Gastroesophageal sphincter (tissue), 4 donors: ENCODE measurements around the gene SIDT1. TPM values are rescaled to one million over a fixed set of nuclear protein-coding genes. Genes with fewer than 3 reads are reported as not detected.
A peak's percentile ranks its signal among the peaks of the same experiment; 100 is the strongest.

Experiments used
- ATAC-seq: fragments of 150-250 bp; one replicate; pipeline ENCODE4 v1.9.1; 2016; ENCODE audit warnings: mild to moderate bottlenecking, moderate library complexity
- H3K27ac ChIP-seq, 4 donors: fragments of 200-600 bp; sonication (generic) in 3 of 4; 1 replicate in 3 of 4; 2 replicates in 1 of 4; pipeline ENCODE4 v1.5.1; 2016 to 2019
- H3K27me3 ChIP-seq: fragments of 200-600 bp; sonication (generic); one replicate; pipeline ENCODE4 v1.5.1; 2019
- H3K36me3 ChIP-seq, 2 donors: fragments of 200-600 bp; sonication (generic); one replicate each; pipeline ENCODE4 v1.5.1; 2019; ENCODE audit warnings: control low read depth in 1 of 2
- H3K4me1 ChIP-seq, 3 donors: fragments of 200-600 bp; sonication (generic); 1 replicate in 2 of 3; 2 replicates in 1 of 3; pipeline ENCODE4 v1.5.1; 2016 to 2019; ENCODE audit warnings: control low read depth in 2 of 3
- H3K4me3 ChIP-seq, 2 donors: fragments of 200-600 bp; sonication (generic); one replicate each; pipeline ENCODE4 v1.5.1; 2019; ENCODE audit warnings: mild to moderate bottlenecking in 1 of 2, moderate library complexity in 1 of 2
- H3K9me3 ChIP-seq, 3 donors: fragments of 200-600 bp; sonication (generic); one replicate each; pipeline ENCODE4 v1.5.1; 2017 to 2019; ENCODE audit warnings: control low read depth in 2 of 3
- CTCF ChIP-seq, 4 experiments: fragments of 200-600 bp in 2 of 4; fragments of 450-650 bp in 2 of 4; sonication (generic) in 1 of 4; IDR thresholded peaks; one replicate each; pipeline ENCODE4 v1.5.1; 2017 to 2019; ENCODE audit warnings: antibody characterized with exemption in 4 of 4, mild to moderate bottlenecking in 2 of 4, moderate library complexity in 2 of 4
- EP300 ChIP-seq: sonication (generic); formaldehyde crosslinking; IDR thresholded peaks from one replicate; pipeline ENCODE4 v1.6.1; 2017; ENCODE audit warnings: antibody characterized with exemption, mild to moderate bottlenecking
- POLR2A ChIP-seq, 2 donors: fragments of 450-650 bp; IDR thresholded peaks; one replicate each; pipeline ENCODE4 v1.6.1; 2017; ENCODE audit warnings: antibody characterized with exemption in 2 of 2, mild to moderate bottlenecking in 2 of 2, moderate library complexity in 1 of 2
- POLR2AphosphoS5 ChIP-seq: sonication (generic); formaldehyde crosslinking; IDR thresholded peaks from one replicate; pipeline ENCODE4 v1.6.1; 2017; ENCODE audit warnings: antibody characterized with exemption
- WGBS, 2 donors: methylation state at CpG; one replicate each; pipeline ENCODE4 v1.1.5; 2018; ENCODE audit warnings: low coverage in 1 of 2; 5-methylcytosine and 5-hydroxymethylcytosine counted together
- total RNA-seq, 4 donors: library from RNA; depleted of rRNA; stranded (reverse); fragments of >200 nt; gene quantifications; one replicate each; pipeline ENCODE4 v1.1.0, GENCODE V29; 2016

Gene SIDT1
- total RNA-seq, 4 donors from 2014 or later, result 0.15 to 0.99 (median 0.86) TPM

- peak overlapping the region; percentile 79 to 91 for H3K4me3 ChIP-seq
- WGBS, 2 donors, result 0% methylated on average over 6 to 8 of the region's 9 CpGs
- H3K27me3 ChIP-seq, result peaks cover 25% of the 10 kb centered on the region
- peaks cover 0 to 24% (median 0%) of the 10 kb centered on the region in 3 donors for H3K4me1 ChIP-seq
- ATAC-seq, result peak; percentile 5
- H3K27ac ChIP-seq, result peak overlapping the region; percentile 60 to 92 (median 86)
- no peaks in the 10 kb centered on the region for H3K36me3 ChIP-seq
- H3K9me3 ChIP-seq, result no peaks in the 10 kb centered on the region
- no peak for TF ChIP-seq CTCF (IDR thresholded peaks at IDR 0.05)
- no peak for TF ChIP-seq POLR2AphosphoS5
- no peak for TF ChIP-seq EP300
- no peak for TF ChIP-seq POLR2A (IDR thresholded peaks at IDR 0.05)
These were observed 18.0 kb upstream of the SIDT1 start for GRCh38 chr3:113514265-113514769.

DNA sequence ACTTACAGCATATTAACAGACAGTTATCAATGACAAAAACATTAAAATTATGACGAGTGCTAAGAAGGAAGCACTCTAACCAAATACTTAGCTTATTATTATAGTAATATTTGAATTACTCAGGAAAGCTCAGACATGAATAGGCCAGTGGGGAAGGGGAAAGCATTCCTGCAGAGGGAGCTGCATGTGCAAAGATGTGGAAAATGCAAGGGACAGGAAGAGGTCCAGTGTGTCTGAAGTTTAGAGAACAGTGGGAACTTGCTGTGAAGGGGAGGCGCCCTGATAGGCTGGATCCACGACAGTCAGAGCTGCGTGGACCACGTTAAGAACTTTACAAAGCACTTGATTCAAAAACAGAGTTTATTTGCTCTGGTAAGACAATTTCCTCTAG lies 16.2 kb upstream of the SIDT1 start:
- TF ChIP-seq POLR2AphosphoS5 (no peak), POLR2A (IDR thresholded peaks at IDR 0.05) (no peak), CTCF (IDR thresholded peaks at IDR 0.05) (no peak)
- Histone ChIP-seq H3K4me1 (peaks cover 0 to 24% (median 0%) of the 10 kb centered on the region in 3 donors), H3K4me3 (no peak overlapping the region), H3K27me3 (peaks cover 31% of the 10 kb centered on the region), H3K27ac (no peak overlapping the region), H3K36me3 (no peaks in the 10 kb centered on the region), H3K9me3 (no peaks in the 10 kb centered on the region)
- no peak for ATAC-seq
- 28 to 38% methylated on average over 5 of the region's 5 CpGs for WGBS, 2 donors

DNA sequence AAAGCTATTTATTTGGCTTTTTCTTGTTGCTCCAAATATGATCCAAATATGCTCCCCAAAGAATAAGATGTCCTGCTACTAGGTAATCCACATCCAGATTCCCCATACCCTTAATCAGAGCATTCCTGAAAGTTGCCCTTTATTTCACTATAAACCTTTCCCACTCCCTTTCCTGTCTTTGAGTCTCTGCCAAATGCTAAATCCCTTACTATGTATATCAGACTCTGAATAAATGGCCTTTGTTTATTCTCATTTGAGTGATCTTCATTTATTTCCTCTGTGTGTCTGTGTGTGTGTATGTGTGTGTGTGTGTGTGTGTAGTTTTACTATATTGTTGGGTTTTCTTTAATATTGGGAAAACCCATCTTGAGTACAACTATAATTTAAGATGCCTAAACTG lies 10.4 kb upstream of the SIDT1 start:
- no peak overlapping the region for H3K27ac ChIP-seq
- no peaks in the 10 kb centered on the region for H3K9me3 ChIP-seq
- H3K4me3 ChIP-seq, result no peak overlapping the region
- no peak for ATAC-seq
- TF ChIP-seq POLR2A (IDR thresholded peaks at IDR 0.05) (no peak), CTCF (IDR thresholded peaks at IDR 0.05) (no peak), POLR2AphosphoS5 (no peak), EP300 (no peak)
- peaks cover 24% of the 10 kb centered on the region for H3K27me3 ChIP-seq
- H3K36me3 ChIP-seq, result no peaks in the 10 kb centered on the region
- H3K4me1 ChIP-seq, result no peaks in the 10 kb centered on the region

- WGBS, 2 donors, result 80 to 87% methylated on average over 3 of the region's 3 CpGs
- Histone ChIP-seq H3K27ac (no peak overlapping the region), H3K36me3 (no peaks in the 10 kb centered on the region), H3K9me3 (no peaks in the 10 kb centered on the region), H3K4me1 (no peaks in the 10 kb centered on the region), H3K27me3 (peaks cover 16% of the 10 kb centered on the region), H3K4me3 (no peak overlapping the region)
- no peak for TF ChIP-seq EP300
- TF ChIP-seq CTCF (IDR thresholded peaks at IDR 0.05), result no peak
- no peak for TF ChIP-seq POLR2A (IDR thresholded peaks at IDR 0.05)
- TF ChIP-seq POLR2AphosphoS5, result no peak
- ATAC-seq, result no peak
These were observed 9.1 kb upstream of the SIDT1 start for GRCh38 chr3:113523241-113523640.

DNA sequence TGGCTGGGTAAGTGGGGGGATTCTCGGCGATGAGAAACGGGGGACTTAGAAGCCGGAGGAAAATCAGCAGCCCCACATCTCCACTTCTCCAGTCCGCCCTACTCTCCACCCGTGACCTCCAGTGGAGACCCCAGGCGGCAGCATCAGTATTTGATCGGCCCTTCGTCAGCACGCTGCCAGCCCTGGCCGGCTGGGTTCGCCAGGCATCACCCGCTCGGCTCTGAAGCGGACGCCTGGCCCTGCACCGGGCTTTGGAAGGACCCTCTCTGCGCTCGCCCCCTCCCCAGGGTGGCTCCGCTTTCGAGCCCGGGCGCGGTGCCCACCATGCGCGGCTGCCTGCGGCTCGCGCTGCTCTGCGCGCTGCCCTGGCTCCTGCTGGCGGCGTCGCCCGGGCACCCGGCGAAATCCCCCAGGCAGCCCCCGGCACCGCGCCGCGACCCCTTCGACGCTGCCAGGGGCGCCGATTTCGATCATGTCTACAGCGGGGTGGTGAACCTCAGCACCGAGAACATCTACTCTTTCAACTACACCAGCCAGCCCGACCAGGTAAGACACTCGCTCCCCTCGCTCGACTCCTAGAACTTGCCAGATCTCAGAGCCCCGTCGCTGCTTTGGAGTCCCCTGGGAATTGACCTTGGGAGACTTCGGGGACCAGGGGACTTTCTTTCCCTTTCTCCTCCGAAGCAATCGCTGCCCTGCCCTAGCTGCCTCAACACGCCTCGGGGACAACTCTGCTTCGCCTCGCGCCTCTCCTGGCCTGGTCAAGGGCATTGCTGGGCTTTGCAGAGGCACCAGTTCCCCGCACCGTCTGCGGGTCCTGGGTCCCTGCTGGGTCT lies 561 bp downstream of the SIDT1 start:
- Histone ChIP-seq H3K27me3 (peaks cover 34% of the 10 kb centered on the region), H3K36me3 (no peaks in the 10 kb centered on the region), H3K4me1 (peaks cover 2 to 18% (median 3%) of the 10 kb centered on the region in 3 donors), H3K27ac (peak overlapping the region in 2 of 4 donors; percentile 4 to 46), H3K4me3 (peak overlapping the region; percentile 41 to 60), H3K9me3 (no peaks in the 10 kb centered on the region)
- TF ChIP-seq POLR2A (IDR thresholded peaks at IDR 0.05), result no peak
- no peak for TF ChIP-seq POLR2AphosphoS5
- TF ChIP-seq EP300, result no peak
- no peak for TF ChIP-seq CTCF (IDR thresholded peaks at IDR 0.05)
- peak; percentile 54 for ATAC-seq
- WGBS, 2 donors, result 0% methylated on average over 4 of the region's 66 CpGs; no CpG with 5 or more reads in 1 of the 2 donors
